ENCODE measurements around the gene GNA15.

GNA15 gene

DNA sequence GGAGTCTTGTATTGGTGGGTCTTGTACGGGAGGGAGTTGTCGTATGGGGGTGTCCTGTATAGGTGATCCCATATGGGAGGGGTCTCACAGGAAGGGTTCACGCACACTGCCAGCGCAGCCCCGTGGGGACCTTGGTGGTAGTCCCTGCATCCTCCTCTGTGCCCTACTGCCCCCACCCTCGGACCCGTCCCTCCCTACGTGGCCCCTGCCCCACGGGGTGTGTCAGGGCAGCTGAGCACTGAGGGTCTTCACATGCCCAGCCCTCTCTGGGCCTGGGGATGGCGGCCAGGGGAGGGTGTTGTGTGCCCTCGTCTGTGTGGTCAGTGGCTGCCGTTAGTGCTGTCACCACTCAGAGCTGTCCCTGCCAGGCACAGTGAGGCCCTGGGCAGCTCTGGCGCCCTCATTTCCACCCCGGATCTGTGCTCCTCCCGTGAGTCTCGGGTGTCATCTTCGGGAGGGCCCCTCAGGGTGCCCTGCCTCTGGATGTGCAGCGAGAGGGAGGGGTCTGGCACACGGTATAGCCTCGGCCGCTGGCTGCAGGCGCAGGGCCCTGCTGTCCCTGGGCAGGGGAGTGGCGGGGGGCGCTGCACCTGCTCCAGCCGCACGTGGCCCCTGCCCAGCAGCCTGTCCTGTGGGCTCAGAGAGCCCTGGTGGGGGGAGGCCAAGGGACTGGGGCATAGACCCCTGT, 16.0 kb upstream of the GNA15 start:
- Histone ChIP-seq H3K27me3 (ENCODE audit: insufficient read depth, poor library complexity, severe bottlenecking) (no peaks in the 10 kb centered on the region), H3K27ac (replicated peaks) (no peak overlapping the region), H3K4me3 (replicated peaks; ENCODE audit: insufficient read depth, low read length) (no peak overlapping the region)
- no peak for TF ChIP-seq SPI1 (IDR thresholded peaks at IDR 0.05; ENCODE audit: borderline replicate concordance, low read depth)
- TF ChIP-seq, protein P1, sequence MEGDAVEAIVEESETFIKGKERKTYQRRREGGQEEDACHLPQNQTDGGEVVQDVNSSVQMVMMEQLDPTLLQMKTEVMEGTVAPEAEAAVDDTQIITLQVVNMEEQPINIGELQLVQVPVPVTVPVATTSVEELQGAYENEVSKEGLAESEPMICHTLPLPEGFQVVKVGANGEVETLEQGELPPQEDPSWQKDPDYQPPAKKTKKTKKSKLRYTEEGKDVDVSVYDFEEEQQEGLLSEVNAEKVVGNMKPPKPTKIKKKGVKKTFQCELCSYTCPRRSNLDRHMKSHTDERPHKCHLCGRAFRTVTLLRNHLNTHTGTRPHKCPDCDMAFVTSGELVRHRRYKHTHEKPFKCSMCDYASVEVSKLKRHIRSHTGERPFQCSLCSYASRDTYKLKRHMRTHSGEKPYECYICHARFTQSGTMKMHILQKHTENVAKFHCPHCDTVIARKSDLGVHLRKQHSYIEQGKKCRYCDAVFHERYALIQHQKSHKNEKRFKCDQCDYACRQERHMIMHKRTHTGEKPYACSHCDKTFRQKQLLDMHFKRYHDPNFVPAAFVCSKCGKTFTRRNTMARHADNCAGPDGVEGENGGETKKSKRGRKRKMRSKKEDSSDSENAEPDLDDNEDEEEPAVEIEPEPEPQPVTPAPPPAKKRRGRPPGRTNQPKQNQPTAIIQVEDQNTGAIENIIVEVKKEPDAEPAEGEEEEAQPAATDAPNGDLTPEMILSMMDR (IDR thresholded peaks at IDR 0.05; ENCODE audit: insufficient read depth, low read length): no peak
- TF ChIP-seq REST (IDR thresholded peaks at IDR 0.05; ENCODE audit: insufficient replicate concordance, low read depth): no peak
- no peak for TF ChIP-seq GABPA (IDR thresholded peaks at IDR 0.05; ENCODE audit: low read depth)
- TF ChIP-seq POLR2AphosphoS5 (IDR thresholded peaks at IDR 0.05; ENCODE audit: low read depth): no peak
- no peak for DNase-seq (ENCODE audit: low read depth in 1 of 2, low spot score in 1 of 2)

DNA sequence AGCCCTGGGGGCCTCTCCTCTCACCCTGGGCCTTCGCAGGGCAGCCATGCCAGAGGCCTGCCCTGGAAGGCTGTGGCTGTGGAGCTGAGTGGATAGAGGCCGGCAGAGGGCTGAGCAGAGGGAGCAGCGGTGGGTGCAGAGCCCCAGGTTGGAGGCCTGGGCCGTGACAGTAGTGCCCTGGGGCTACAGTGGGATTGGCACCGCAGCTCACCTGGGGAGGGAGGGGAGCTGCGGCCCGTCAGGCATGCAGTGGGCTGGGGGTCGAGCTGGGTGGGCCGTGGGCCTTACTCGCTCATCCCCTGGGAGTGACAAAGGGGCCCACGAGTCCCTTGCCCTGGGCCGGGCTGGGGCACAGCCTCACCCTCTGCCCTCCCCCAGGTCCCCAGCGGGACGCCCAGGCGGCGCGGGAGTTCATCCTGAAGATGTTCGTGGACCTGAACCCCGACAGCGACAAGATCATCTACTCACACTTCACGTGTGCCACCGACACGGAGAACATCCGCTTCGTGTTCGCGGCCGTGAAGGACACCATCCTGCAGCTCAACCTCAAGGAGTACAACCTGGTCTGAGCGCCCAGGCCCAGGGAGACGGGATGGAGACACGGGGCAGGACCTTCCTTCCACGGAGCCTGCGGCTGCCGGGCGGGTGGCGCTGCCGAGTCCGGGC, 15.1 kb upstream of the GNA15 start:
- Histone ChIP-seq H3K4me3 (replicated peaks; ENCODE audit: insufficient read depth, low read length) (no peak overlapping the region), H3K27ac (replicated peaks) (no peak overlapping the region), H3K27me3 (ENCODE audit: insufficient read depth, poor library complexity, severe bottlenecking) (no peaks in the 10 kb centered on the region)
- no peak for DNase-seq (ENCODE audit: low read depth in 1 of 2, low spot score in 1 of 2)
- TF ChIP-seq REST (IDR thresholded peaks at IDR 0.05; ENCODE audit: insufficient replicate concordance, low read depth): no peak
- no peak for TF ChIP-seq POLR2AphosphoS5 (IDR thresholded peaks at IDR 0.05; ENCODE audit: low read depth)
- TF ChIP-seq GABPA (IDR thresholded peaks at IDR 0.05; ENCODE audit: low read depth): no peak
- TF ChIP-seq SPI1 (IDR thresholded peaks at IDR 0.05; ENCODE audit: borderline replicate concordance, low read depth): no peak
- TF ChIP-seq, protein P1 (IDR thresholded peaks at IDR 0.05; ENCODE audit: insufficient read depth, low read length): no peak

- DNase-seq (ENCODE audit: low read depth in 1 of 2, low spot score in 1 of 2): no peak
- Histone ChIP-seq H3K4me3 (replicated peaks; ENCODE audit: insufficient read depth, low read length) (no peak overlapping the region), H3K27ac (replicated peaks) (no peak overlapping the region), H3K27me3 (ENCODE audit: insufficient read depth, poor library complexity, severe bottlenecking) (no peaks in the 10 kb centered on the region)
- TF ChIP-seq POLR2AphosphoS5 (IDR thresholded peaks at IDR 0.05; ENCODE audit: low read depth) (no peak), SPI1 (IDR thresholded peaks at IDR 0.05; ENCODE audit: borderline replicate concordance, low read depth) (no peak), GABPA (IDR thresholded peaks at IDR 0.05; ENCODE audit: low read depth) (no peak), REST (IDR thresholded peaks at IDR 0.05; ENCODE audit: insufficient replicate concordance, low read depth) (no peak)
- TF ChIP-seq, protein P1 (IDR thresholded peaks at IDR 0.05; ENCODE audit: insufficient read depth, low read length): no peak
These were observed 14.4 kb upstream of the GNA15 start for GRCh38 chr19:3121396-3121795.

Data from HL-60 (cell line).